ENCODE data around the gene MLPH. TPM values are rescaled to one million over a fixed set of nuclear protein-coding genes. Genes with fewer than 3 reads are reported as not detected.
A peak's percentile ranks its signal among the peaks of the same experiment; 100 is the strongest.

The MLPH gene
- total RNA-seq, 3 donors from 2014 or later, result 15.5 to 242 (median 223) TPM

DNA sequence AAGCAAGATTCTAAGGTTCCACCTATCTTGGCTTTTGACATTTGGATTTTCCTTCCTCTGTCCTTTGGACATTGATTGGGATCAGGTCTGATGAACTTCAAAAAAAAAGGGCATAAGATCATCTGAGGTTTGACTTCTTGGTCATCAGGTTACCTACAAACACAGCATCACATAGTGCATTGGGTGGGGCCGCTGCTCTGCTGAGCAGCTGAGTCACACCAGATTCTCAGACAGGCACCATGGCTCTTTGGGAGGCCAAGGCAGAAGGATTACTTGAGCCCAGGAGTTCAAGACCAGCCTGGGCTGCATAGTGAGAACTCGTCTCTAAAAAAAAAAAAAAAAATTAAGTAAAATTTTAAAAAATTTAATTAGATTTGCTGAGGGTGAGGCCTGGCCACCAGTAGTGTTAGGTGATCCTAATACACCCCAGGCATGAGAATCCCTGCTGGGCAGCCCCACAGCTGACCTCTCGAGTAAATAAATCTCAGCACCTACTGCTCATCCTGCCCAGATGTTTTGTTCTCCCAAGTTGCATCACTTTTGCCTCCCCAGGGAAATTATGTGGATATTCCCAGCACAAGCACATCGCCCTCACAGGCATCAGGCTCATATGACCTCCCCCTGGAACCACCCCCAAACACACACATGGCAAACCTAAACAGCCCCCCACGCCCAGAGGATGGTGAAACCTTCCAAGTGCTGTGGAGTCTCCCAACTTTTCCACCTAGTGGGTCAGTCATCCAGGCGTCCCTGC, 5.3 kb downstream of the MLPH start:
- DNase-seq (ENCODE audit: low spot score in 2 of 2), result no peak
- Histone ChIP-seq H3K36me3 (no peaks in the 10 kb centered on the region), H3K27me3 (no peaks in the 10 kb centered on the region), H3K27ac (peak overlapping the region; percentile 44 to 91), H3K4me3 (no peak overlapping the region), H3K9me3 (peaks cover 10% of the 10 kb centered on the region in 2 donors), H3K4me1 (peaks cover 0 to 6% of the 10 kb centered on the region in 2 donors)
- intact Hi-C loops (cut with DNase I; ENCODE audit: low total_unique reads), result no loop called here
- TF ChIP-seq POLR2AphosphoS5 (IDR thresholded peaks at IDR 0.05), result no peak
- TF ChIP-seq CTCF (IDR thresholded peaks at IDR 0.05), result no peak
- TF ChIP-seq POLR2A (IDR thresholded peaks at IDR 0.05), result no peak

- peaks cover 10% of the 10 kb centered on the region in 2 donors for H3K9me3 ChIP-seq
- no peak for DNase-seq (ENCODE audit: low spot score in 2 of 2)
- no peak overlapping the region for H3K4me3 ChIP-seq
- no peak for TF ChIP-seq CTCF (IDR thresholded peaks at IDR 0.05)
- TF ChIP-seq POLR2AphosphoS5 (IDR thresholded peaks at IDR 0.05), result no peak
- no peak for TF ChIP-seq POLR2A (IDR thresholded peaks at IDR 0.05)
- no peaks in the 10 kb centered on the region for H3K27me3 ChIP-seq
- intact Hi-C loops (cut with DNase I; ENCODE audit: low total_unique reads), result no loop called here
- peak overlapping the region; percentile 73 to 91 for H3K27ac ChIP-seq
- H3K4me1 ChIP-seq, result peaks cover 5 to 6% of the 10 kb centered on the region in 2 donors
- no peaks in the 10 kb centered on the region for H3K36me3 ChIP-seq
Measured at GRCh38 chr2:237494066-237494465, 7.0 kb downstream of the MLPH start.

DNA sequence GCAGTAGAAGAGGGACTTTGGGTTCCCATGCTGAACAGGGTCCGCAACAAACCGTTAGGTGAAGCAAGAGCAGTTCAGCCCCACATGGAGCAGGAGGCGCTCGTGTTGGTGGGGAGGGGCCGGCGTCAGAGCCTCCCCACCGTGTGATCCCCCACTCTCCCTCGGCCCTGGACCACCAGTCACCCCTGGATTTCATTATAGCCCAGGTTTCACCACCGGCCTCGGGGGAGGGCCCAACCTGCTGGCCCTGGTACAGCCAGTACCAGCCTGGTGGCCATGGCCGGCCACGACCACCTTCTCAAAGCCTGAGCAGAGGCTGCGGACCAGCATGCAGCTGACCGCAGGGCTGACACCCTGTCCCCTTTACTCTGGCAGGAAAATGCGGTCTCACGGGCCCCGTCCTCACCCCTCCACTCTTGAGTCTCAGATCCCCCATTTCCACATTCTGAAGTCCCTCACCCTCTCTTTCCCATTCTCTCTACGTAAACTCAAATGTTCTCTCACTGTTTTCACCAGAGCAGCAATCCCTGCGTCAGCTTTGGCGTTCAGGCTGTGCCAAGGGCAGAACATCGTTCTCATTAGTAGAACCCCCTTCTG, 8.6 kb downstream of the MLPH start:
- no peak overlapping the region for H3K4me3 ChIP-seq
- TF ChIP-seq POLR2AphosphoS5 (IDR thresholded peaks at IDR 0.05), result no peak
- no peak for TF ChIP-seq POLR2A (IDR thresholded peaks at IDR 0.05)
- TF ChIP-seq CTCF (IDR thresholded peaks at IDR 0.05), result no peak
- H3K27ac ChIP-seq, result peak overlapping the region; percentile 82 to 87
- intact Hi-C loops (cut with DNase I; ENCODE audit: low total_unique reads), result no loop called here
- peaks cover 5 to 6% of the 10 kb centered on the region in 2 donors for H3K4me1 ChIP-seq
- peaks cover 10% of the 10 kb centered on the region in 2 donors for H3K9me3 ChIP-seq
- H3K27me3 ChIP-seq, result no peaks in the 10 kb centered on the region
- H3K36me3 ChIP-seq, result no peaks in the 10 kb centered on the region
- no peak for DNase-seq (ENCODE audit: low spot score in 2 of 2)

DNA sequence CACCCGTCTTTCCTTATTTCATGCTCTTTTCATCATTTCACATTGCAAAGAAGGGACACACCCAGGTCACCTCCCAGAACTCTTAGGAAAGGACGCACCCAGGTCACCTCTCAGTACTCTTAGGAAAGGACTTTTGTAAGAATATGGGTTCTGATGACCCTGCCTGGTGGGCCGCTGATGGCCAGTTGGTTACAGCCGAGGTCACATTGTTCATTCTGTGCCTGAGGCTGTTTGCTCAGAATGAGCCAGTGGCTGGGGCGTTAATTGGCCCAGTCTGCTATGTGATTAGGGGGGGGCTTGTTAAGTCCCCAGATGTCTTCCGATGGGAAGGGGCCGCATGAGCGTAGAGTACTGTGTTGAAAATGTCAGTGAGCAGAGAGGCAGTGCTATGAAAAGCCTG, 9.4 kb downstream of the MLPH start:
- H3K27me3 ChIP-seq, result no peaks in the 10 kb centered on the region
- H3K4me1 ChIP-seq, result peaks cover 5 to 6% of the 10 kb centered on the region in 2 donors
- peaks cover 6% of the 10 kb centered on the region in 2 donors for H3K9me3 ChIP-seq
- TF ChIP-seq POLR2AphosphoS5 (IDR thresholded peaks at IDR 0.05), result no peak
- no peak for TF ChIP-seq CTCF (IDR thresholded peaks at IDR 0.05)
- no peak for TF ChIP-seq POLR2A (IDR thresholded peaks at IDR 0.05)
- H3K4me3 ChIP-seq, result no peak overlapping the region
- H3K36me3 ChIP-seq, result no peaks in the 10 kb centered on the region
- no peak for DNase-seq (ENCODE audit: low spot score in 2 of 2)
- intact Hi-C loops (cut with DNase I; ENCODE audit: low total_unique reads), result no loop called here
- H3K27ac ChIP-seq, result peak overlapping the region; percentile 82 to 87

Measured in breast epithelium (tissue), 4 donors.